ENCODE measurements around the gene CTRL.

Gene CTRL

GRCh38 chr16:67897231-67897630 lies 34.4 kb downstream of the CTRL start:
- no peaks in the 10 kb centered on the region for H3K9me3 ChIP-seq (ENCODE audit: control insufficient read depth, insufficient read depth, low read depth, low read length)
- peaks cover 12% of the 10 kb centered on the region; the same call in 1 of the 2 replicates for H3K4me1 ChIP-seq (ENCODE audit: control insufficient read depth, insufficient read depth, low read length)
- peaks cover 2% of the 10 kb centered on the region; the same call in 1 of the 2 replicates for H3K36me3 ChIP-seq (ENCODE audit: control insufficient read depth, insufficient read depth, low read length)
- H3K27me3 ChIP-seq (ENCODE audit: control insufficient read depth, insufficient read depth, low read length): no peaks in the 10 kb centered on the region
- no peak overlapping the region for H3K4me3 ChIP-seq (ENCODE audit: low read depth, low read length)
- H3K9ac ChIP-seq (ENCODE audit: low read length): no peak overlapping the region
- no peak overlapping the region for H3K27ac ChIP-seq (ENCODE audit: low read depth, low read length)

GRCh38 chr16:67893743-67894399 lies 37.8 kb downstream of the CTRL start:
- peaks cover 14% of the 10 kb centered on the region; the same call in 1 of the 2 replicates for H3K4me1 ChIP-seq (ENCODE audit: control insufficient read depth, insufficient read depth, low read length)
- H3K9me3 ChIP-seq (ENCODE audit: control insufficient read depth, insufficient read depth, low read depth, low read length): no peaks in the 10 kb centered on the region
- H3K4me3 ChIP-seq (ENCODE audit: low read depth, low read length): peak overlapping the region; percentile 100
- no peaks in the 10 kb centered on the region for H3K36me3 ChIP-seq (ENCODE audit: control insufficient read depth, insufficient read depth, low read length)
- H3K27me3 ChIP-seq (ENCODE audit: control insufficient read depth, insufficient read depth, low read length): no peaks in the 10 kb centered on the region
- H3K9ac ChIP-seq (ENCODE audit: low read length): peak overlapping the region; percentile 99
- peak overlapping the region; percentile 92 for H3K27ac ChIP-seq (ENCODE audit: low read depth, low read length)

- peak within 1 kb of the TSS; percentile 92 for H3K27ac ChIP-seq (ENCODE audit: low read depth, low read length)
- peak within 1 kb of the TSS; percentile 99 for H3K9ac ChIP-seq (ENCODE audit: low read length)
- H3K4me1 ChIP-seq (ENCODE audit: control insufficient read depth, insufficient read depth, low read length): peaks cover 14% of the 10 kb centered on the region; the same call in 1 of the 2 replicates
- H3K36me3 ChIP-seq (ENCODE audit: control insufficient read depth, insufficient read depth, low read length): no peaks in the 10 kb centered on the region
- H3K27me3 ChIP-seq (ENCODE audit: control insufficient read depth, insufficient read depth, low read length): no peaks in the 10 kb centered on the region
- H3K9me3 ChIP-seq (ENCODE audit: control insufficient read depth, insufficient read depth, low read depth, low read length): no peaks in the 10 kb centered on the region
- H3K4me3 ChIP-seq (ENCODE audit: low read depth, low read length): peak within 1 kb of the TSS; percentile 100
These were observed 38.5 kb downstream of the CTRL start, which contains the start of gene PSKH1 for GRCh38 chr16:67892899-67893742. TSS of gene PSKH1 (plus strand) at chr16:67893254. CDS start at chr16:67908750, 15,496 bp downstream.

- Histone ChIP-seq H3K9me3 (ENCODE audit: control insufficient read depth, insufficient read depth, low read depth, low read length) (no peaks in the 10 kb centered on the region), H3K9ac (ENCODE audit: low read length) (peak overlapping the region; percentile 27), H3K27ac (ENCODE audit: low read depth, low read length) (peak overlapping the region; percentile 22; the same call in 1 of the 2 replicates), H3K36me3 (ENCODE audit: control insufficient read depth, insufficient read depth, low read length) (no peaks in the 10 kb centered on the region), H3K4me1 (ENCODE audit: control insufficient read depth, insufficient read depth, low read length) (peaks cover 14% of the 10 kb centered on the region; the same call in 1 of the 2 replicates), H3K27me3 (ENCODE audit: control insufficient read depth, insufficient read depth, low read length) (no peaks in the 10 kb centered on the region), H3K4me3 (ENCODE audit: low read depth, low read length) (peak overlapping the region; percentile 55)
These were observed 39.3 kb downstream of the CTRL start for GRCh38 chr16:67892375-67892774.

GRCh38 chr16:67888331-67888730 lies 43.3 kb downstream of the CTRL start:
- H3K27ac ChIP-seq (ENCODE audit: low read depth, low read length): no peak overlapping the region
- H3K36me3 ChIP-seq (ENCODE audit: control insufficient read depth, insufficient read depth, low read length): peaks cover 9% of the 10 kb centered on the region
- peaks cover 33% of the 10 kb centered on the region; the same call in 1 of the 2 replicates for H3K4me1 ChIP-seq (ENCODE audit: control insufficient read depth, insufficient read depth, low read length)
- no peaks in the 10 kb centered on the region for H3K9me3 ChIP-seq (ENCODE audit: control insufficient read depth, insufficient read depth, low read depth, low read length)
- H3K4me3 ChIP-seq (ENCODE audit: low read depth, low read length): no peak overlapping the region
- H3K9ac ChIP-seq (ENCODE audit: low read length): no peak overlapping the region
- no peaks in the 10 kb centered on the region for H3K27me3 ChIP-seq (ENCODE audit: control insufficient read depth, insufficient read depth, low read length)

- H3K9me3 ChIP-seq (ENCODE audit: control insufficient read depth, insufficient read depth, low read depth, low read length): no peaks in the 10 kb centered on the region
- H3K9ac ChIP-seq (ENCODE audit: low read length): no peak overlapping the region
- peaks cover 28% of the 10 kb centered on the region; the same call in 1 of the 2 replicates for H3K4me1 ChIP-seq (ENCODE audit: control insufficient read depth, insufficient read depth, low read length)
- no peaks in the 10 kb centered on the region for H3K27me3 ChIP-seq (ENCODE audit: control insufficient read depth, insufficient read depth, low read length)
- H3K4me3 ChIP-seq (ENCODE audit: low read depth, low read length): no peak overlapping the region
- H3K36me3 ChIP-seq (ENCODE audit: control insufficient read depth, insufficient read depth, low read length): peaks cover 28% of the 10 kb centered on the region
- H3K27ac ChIP-seq (ENCODE audit: low read depth, low read length): no peak overlapping the region
These were observed 45.3 kb downstream of the CTRL start for GRCh38 chr16:67886387-67886786.

GRCh38 chr16:67885976-67886375 lies 45.7 kb downstream of the CTRL start:
- no peaks in the 10 kb centered on the region for H3K27me3 ChIP-seq (ENCODE audit: control insufficient read depth, insufficient read depth, low read length)
- no peak overlapping the region for H3K9ac ChIP-seq (ENCODE audit: low read length)
- peaks cover 32% of the 10 kb centered on the region for H3K36me3 ChIP-seq (ENCODE audit: control insufficient read depth, insufficient read depth, low read length)
- peaks cover 28% of the 10 kb centered on the region; the same call in 1 of the 2 replicates for H3K4me1 ChIP-seq (ENCODE audit: control insufficient read depth, insufficient read depth, low read length)
- H3K27ac ChIP-seq (ENCODE audit: low read depth, low read length): no peak overlapping the region
- no peaks in the 10 kb centered on the region for H3K9me3 ChIP-seq (ENCODE audit: control insufficient read depth, insufficient read depth, low read depth, low read length)
- H3K4me3 ChIP-seq (ENCODE audit: low read depth, low read length): no peak overlapping the region

GRCh38 chr16:67885545-67885944 lies 46.1 kb downstream of the CTRL start:
- peaks cover 28% of the 10 kb centered on the region; the same call in 1 of the 2 replicates for H3K4me1 ChIP-seq (ENCODE audit: control insufficient read depth, insufficient read depth, low read length)
- H3K27me3 ChIP-seq (ENCODE audit: control insufficient read depth, insufficient read depth, low read length): no peaks in the 10 kb centered on the region
- H3K9ac ChIP-seq (ENCODE audit: low read length): peak overlapping the region; percentile 3
- H3K27ac ChIP-seq (ENCODE audit: low read depth, low read length): no peak overlapping the region
- H3K36me3 ChIP-seq (ENCODE audit: control insufficient read depth, insufficient read depth, low read length): peaks cover 37% of the 10 kb centered on the region
- H3K9me3 ChIP-seq (ENCODE audit: control insufficient read depth, insufficient read depth, low read depth, low read length): no peaks in the 10 kb centered on the region
- H3K4me3 ChIP-seq (ENCODE audit: low read depth, low read length): peak overlapping the region; percentile 37; the same call in 1 of the 2 replicates

GRCh38 chr16:67884684-67885083 lies 47.0 kb downstream of the CTRL start, which contains the start of gene NRN1L:
TSS of gene NRN1L (plus strand) at chr16:67884885. CDS start at chr16:67884904, 19 bp downstream.
- peak within 1 kb of the TSS; percentile 3 for H3K9ac ChIP-seq (ENCODE audit: low read length)

GRCh38 chr16:67883872-67884261 lies 47.8 kb downstream of the CTRL start:
- no peak overlapping the region for H3K27ac ChIP-seq (ENCODE audit: low read depth, low read length)
- H3K9ac ChIP-seq (ENCODE audit: low read length): no peak overlapping the region
- H3K4me3 ChIP-seq (ENCODE audit: low read depth, low read length): no peak overlapping the region
- no peaks in the 10 kb centered on the region for H3K9me3 ChIP-seq (ENCODE audit: control insufficient read depth, insufficient read depth, low read depth, low read length)
- H3K4me1 ChIP-seq (ENCODE audit: control insufficient read depth, insufficient read depth, low read length): peaks cover 28% of the 10 kb centered on the region; the same call in 1 of the 2 replicates
- peaks cover 54% of the 10 kb centered on the region for H3K36me3 ChIP-seq (ENCODE audit: control insufficient read depth, insufficient read depth, low read length)
- no peaks in the 10 kb centered on the region for H3K27me3 ChIP-seq (ENCODE audit: control insufficient read depth, insufficient read depth, low read length)

More at GRCh38 chr16:67884684-67885083, 47.0 kb downstream of the CTRL start, which contains the start of gene NRN1L:
- Histone ChIP-seq H3K27me3 (ENCODE audit: control insufficient read depth, insufficient read depth, low read length) (no peaks in the 10 kb centered on the region), H3K4me1 (ENCODE audit: control insufficient read depth, insufficient read depth, low read length) (peaks cover 28% of the 10 kb centered on the region; the same call in 1 of the 2 replicates), H3K27ac (ENCODE audit: low read depth, low read length) (no peak within 1 kb of the TSS), H3K36me3 (ENCODE audit: control insufficient read depth, insufficient read depth, low read length) (peaks cover 45% of the 10 kb centered on the region), H3K4me3 (ENCODE audit: low read depth, low read length) (peak within 1 kb of the TSS; percentile 37), H3K9me3 (ENCODE audit: control insufficient read depth, insufficient read depth, low read depth, low read length) (no peaks in the 10 kb centered on the region)
